ENCODE data around the gene DLGAP1. TPM values are rescaled to one million over a fixed set of nuclear protein-coding genes. Genes with fewer than 3 reads are reported as not detected.

Gene DLGAP1
- total RNA-seq, 6 experiments from 2014 or later, result 0.09 to 0.31 (median 0.18) TPM; not detected in 2

GRCh38 chr18:4130734-4131719 is 324.1 kb downstream of the DLGAP1 start:
- intact Hi-C loops (cut with DNase I), result no loop called here
- no peaks in the 10 kb centered on the region for H3K27me3 ChIP-seq
- 64% methylated on average over 12 of the region's 12 CpGs for WGBS (ENCODE audit: insufficient coverage, low coverage, low lambda C conversion rate, missing lambda C conversion rate)
- ATAC-seq (no peak), DNase-seq (no peak)
- no peak overlapping the region for H3K27ac ChIP-seq
- no peaks in the 10 kb centered on the region for H3K36me3 ChIP-seq
- H3K4me1 ChIP-seq, result no peaks in the 10 kb centered on the region
- no peak overlapping the region for H3K4me3 ChIP-seq
- no peaks in the 10 kb centered on the region for H3K9me3 ChIP-seq
- no peak for TF ChIP-seq POLR2A (IDR thresholded peaks at IDR 0.05)
- TF ChIP-seq CTCF (IDR thresholded peaks at IDR 0.05), result no peak

- H3K4me3 ChIP-seq, result no peak overlapping the region
- H3K27ac ChIP-seq, result no peak overlapping the region
- H3K4me1 ChIP-seq, result peaks cover 0 to 7% (median 0%) of the 10 kb centered on the region in 4 donors
- DNase-seq (no peak), ATAC-seq (no peak)
- WGBS (ENCODE audit: insufficient coverage, low coverage, low lambda C conversion rate, missing lambda C conversion rate), result 86% methylated on average over 1 of the region's 1 CpG
- H3K9me3 ChIP-seq, result no peaks in the 10 kb centered on the region
- H3K27me3 ChIP-seq, result no peaks in the 10 kb centered on the region
- no peaks in the 10 kb centered on the region for H3K36me3 ChIP-seq
- intact Hi-C loops (cut with DNase I), result no loop called here
- TF ChIP-seq CTCF (IDR thresholded peaks at IDR 0.05) (no peak), POLR2A (IDR thresholded peaks at IDR 0.05) (no peak)
Measured at GRCh38 chr18:4126939-4127338, 328.2 kb downstream of the DLGAP1 start.

GRCh38 chr18:4125627-4126230 is 329.4 kb downstream of the DLGAP1 start:
- Histone ChIP-seq H3K9me3 (no peaks in the 10 kb centered on the region), H3K36me3 (no peaks in the 10 kb centered on the region), H3K4me3 (no peak overlapping the region), H3K27ac (no peak overlapping the region), H3K4me1 (peaks cover 0 to 7% (median 0%) of the 10 kb centered on the region in 4 donors), H3K27me3 (no peaks in the 10 kb centered on the region)
- intact Hi-C loops (cut with DNase I), result no loop called here
- WGBS (ENCODE audit: insufficient coverage, low coverage, low lambda C conversion rate, missing lambda C conversion rate), result 33% methylated on average over 6 of the region's 6 CpGs
- peak in 3 of 4 donors; percentile 15 to 40 (median 33) for ATAC-seq
- TF ChIP-seq POLR2A (IDR thresholded peaks at IDR 0.05) (no peak), CTCF (IDR thresholded peaks at IDR 0.05) (no peak)
- DNase-seq, result no peak

GRCh38 chr18:4125224-4125623 is 329.9 kb downstream of the DLGAP1 start:
- no peak for DNase-seq
- peaks cover 0 to 7% (median 0%) of the 10 kb centered on the region in 4 donors for H3K4me1 ChIP-seq
- peak in 3 of 4 donors; percentile 35 to 49 (median 37) for ATAC-seq
- TF ChIP-seq POLR2A (IDR thresholded peaks at IDR 0.05) (no peak), CTCF (IDR thresholded peaks at IDR 0.05) (no peak)
- H3K9me3 ChIP-seq, result no peaks in the 10 kb centered on the region
- no peak overlapping the region for H3K27ac ChIP-seq
- no peaks in the 10 kb centered on the region for H3K27me3 ChIP-seq
- intact Hi-C loops (cut with DNase I), result no loop called here
- H3K36me3 ChIP-seq, result no peaks in the 10 kb centered on the region
- no peak overlapping the region for H3K4me3 ChIP-seq

Measured in right lobe of liver (tissue), 6 donors.